Calu3 (cell line): ENCODE data around the gene ATG7. TPM values are rescaled to one million over a fixed set of nuclear protein-coding genes. Genes with fewer than 3 reads are reported as not detected.
"Not testable (repeated sequence)": the region's sequence is repeated elsewhere in the genome, so short reads cannot be mapped to it uniquely, and the experiment has no call there.

Source experiments
- BruUV-seq: library from RNA; stranded (reverse); fragments of 400-500 nt; replicated peaks from 2 replicates; lab custom pipeline; 2021; lab: Mats Ljungman, UMichigan
- CTCF ChIA-PET: fragments of 300-600 bp; sonication (Branson Sonifier 250); formaldehyde crosslinking; loops from one replicate; lab custom pipeline; 2022; ENCODE audit warnings: antibody characterized with exemption; lab: Charles Lee
- DNase-seq: peaks from one replicate; pipeline ENCODE4 v3.0.0; 2022
- H3K27ac Mint-ChIP-seq: one replicate; pipeline ENCODE4 v1.8.0; 2022; ENCODE audit warnings: mixed read lengths; ENCODE audit not compliant: unreplicated experiment
- H3K27me3 Mint-ChIP-seq: one replicate; pipeline ENCODE4 v1.8.0; 2022; ENCODE audit warnings: mixed read lengths; ENCODE audit not compliant: unreplicated experiment
- H3K36me3 Mint-ChIP-seq: one replicate; pipeline ENCODE4 v1.8.0; 2022; ENCODE audit warnings: mild to moderate bottlenecking, moderate library complexity, mixed read lengths; ENCODE audit not compliant: insufficient read depth, unreplicated experiment
- H3K4me1 Mint-ChIP-seq: one replicate; pipeline ENCODE4 v1.8.0; 2022; ENCODE audit warnings: mild to moderate bottlenecking, low read depth, mixed read lengths; ENCODE audit not compliant: unreplicated experiment
- H3K4me3 Mint-ChIP-seq: one replicate; pipeline ENCODE4 v1.8.0; 2022; ENCODE audit warnings: mild to moderate bottlenecking, low read depth, moderate library complexity, mixed read lengths; ENCODE audit not compliant: unreplicated experiment
- H3K9me3 Mint-ChIP-seq: one replicate; pipeline ENCODE4 v1.8.0; 2022; ENCODE audit warnings: low read depth, mixed read lengths; ENCODE audit not compliant: unreplicated experiment
- intact Hi-C: fragments of 100-400 bp; cut with micrococcal nuclease; formaldehyde crosslinking; loops from one replicate; pipeline ENCODE4 v1.10.0; 2022; ENCODE audit not compliant: unreplicated experiment
- total RNA-seq: library from RNA; stranded (reverse); gene quantifications from 2 replicates; pipeline ENCODE4 v1.2.3, GENCODE V29; 2022
- TF ChIP-seq, protein P1 (sequence below): fragments of 200-600 bp; IDR thresholded peaks from one replicate; pipeline ENCODE4 v1.8.0; 2022; ENCODE audit warnings: antibody characterized with exemption; ENCODE audit not compliant: unreplicated experiment

The ATG7 gene
- total RNA-seq, 1 experiment from 2014 or later: 37.3 TPM

DNA sequence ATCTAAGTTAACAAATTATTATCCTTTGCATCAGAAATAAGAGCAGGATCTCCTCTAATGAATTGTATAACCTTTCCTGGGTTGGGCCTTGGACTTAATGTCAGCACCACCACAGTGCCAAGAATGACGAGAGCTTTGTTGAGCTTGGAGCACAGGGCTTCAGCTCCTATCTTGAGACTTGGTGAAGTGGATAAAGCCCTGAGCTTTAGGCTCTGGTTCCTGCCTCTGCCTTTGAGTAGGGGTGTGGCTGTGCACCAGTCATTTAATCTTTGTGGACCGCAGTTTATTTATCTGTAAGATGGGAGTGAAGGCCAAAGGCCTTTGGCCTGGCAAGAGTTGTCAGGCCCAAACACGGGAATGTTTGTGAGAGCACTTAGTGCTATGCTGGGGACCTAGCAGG lies 209.4 kb downstream of the ATG7 start:
- intact Hi-C loops: no loop called here
- H3K9me3 Mint-ChIP-seq: no peaks in the 10 kb centered on the region
- H3K4me1 Mint-ChIP-seq: peaks cover 12% of the 10 kb centered on the region
- no peaks in the 10 kb centered on the region for H3K27me3 Mint-ChIP-seq
- H3K36me3 Mint-ChIP-seq: no peaks in the 10 kb centered on the region
- TF ChIP-seq, protein P1, sequence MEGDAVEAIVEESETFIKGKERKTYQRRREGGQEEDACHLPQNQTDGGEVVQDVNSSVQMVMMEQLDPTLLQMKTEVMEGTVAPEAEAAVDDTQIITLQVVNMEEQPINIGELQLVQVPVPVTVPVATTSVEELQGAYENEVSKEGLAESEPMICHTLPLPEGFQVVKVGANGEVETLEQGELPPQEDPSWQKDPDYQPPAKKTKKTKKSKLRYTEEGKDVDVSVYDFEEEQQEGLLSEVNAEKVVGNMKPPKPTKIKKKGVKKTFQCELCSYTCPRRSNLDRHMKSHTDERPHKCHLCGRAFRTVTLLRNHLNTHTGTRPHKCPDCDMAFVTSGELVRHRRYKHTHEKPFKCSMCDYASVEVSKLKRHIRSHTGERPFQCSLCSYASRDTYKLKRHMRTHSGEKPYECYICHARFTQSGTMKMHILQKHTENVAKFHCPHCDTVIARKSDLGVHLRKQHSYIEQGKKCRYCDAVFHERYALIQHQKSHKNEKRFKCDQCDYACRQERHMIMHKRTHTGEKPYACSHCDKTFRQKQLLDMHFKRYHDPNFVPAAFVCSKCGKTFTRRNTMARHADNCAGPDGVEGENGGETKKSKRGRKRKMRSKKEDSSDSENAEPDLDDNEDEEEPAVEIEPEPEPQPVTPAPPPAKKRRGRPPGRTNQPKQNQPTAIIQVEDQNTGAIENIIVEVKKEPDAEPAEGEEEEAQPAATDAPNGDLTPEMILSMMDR: no peak
- no peak for DNase-seq
- BruUV-seq: no TSS peak
- CTCF ChIA-PET: no interaction called here
- no peak overlapping the region for H3K4me3 Mint-ChIP-seq
- H3K27ac Mint-ChIP-seq: no peak overlapping the region

DNA sequence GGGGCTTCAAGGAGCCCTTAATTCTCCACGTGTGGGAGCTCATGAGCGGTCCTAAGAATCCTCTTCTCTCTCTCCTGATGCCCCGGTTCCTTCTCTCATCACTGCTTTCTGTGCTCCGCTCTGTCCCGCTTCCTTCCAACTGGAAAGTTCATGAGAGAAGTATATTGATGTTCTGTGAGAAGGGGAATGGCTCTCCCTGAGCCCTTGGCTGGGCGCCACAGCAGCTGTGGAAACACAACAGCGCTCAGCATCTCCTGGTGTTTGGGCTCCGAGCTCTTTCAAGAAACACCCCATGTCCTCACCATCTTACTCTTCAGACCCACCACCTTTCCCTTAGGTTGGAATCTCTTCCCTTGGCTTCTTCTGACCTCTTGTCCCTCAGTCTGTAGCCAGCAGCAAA lies 209.8 kb downstream of the ATG7 start:
- Mint-ChIP-seq H3K4me3 (no peak overlapping the region), H3K27ac (no peak overlapping the region), H3K36me3 (no peaks in the 10 kb centered on the region), H3K27me3 (no peaks in the 10 kb centered on the region), H3K4me1 (peaks cover 12% of the 10 kb centered on the region), H3K9me3 (no peaks in the 10 kb centered on the region)
- TF ChIP-seq, protein P1: no peak
- no peak for DNase-seq
- CTCF ChIA-PET: no interaction called here
- intact Hi-C loops: no loop called here
- no TSS peak for BruUV-seq

DNA sequence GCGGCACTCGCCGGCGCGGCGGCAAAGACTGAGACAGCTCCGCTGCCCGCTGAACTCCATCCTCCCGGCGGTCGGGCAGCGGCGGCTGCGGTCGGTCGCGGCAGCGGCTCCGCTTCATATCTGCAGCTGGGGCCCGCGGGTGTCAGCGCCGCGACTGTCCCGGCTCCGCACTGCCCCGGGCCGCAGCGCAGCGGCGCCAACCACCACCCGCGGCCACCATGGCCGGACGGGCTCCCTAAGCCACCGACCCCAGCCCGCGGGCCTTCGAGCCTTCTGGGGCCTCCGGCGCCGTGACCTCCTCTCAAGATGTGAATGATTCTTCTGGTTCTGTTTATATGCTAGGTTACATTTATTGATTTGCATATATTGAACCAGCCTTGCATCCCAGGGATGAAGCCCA lies 216.2 kb downstream of the ATG7 start:
- CTCF ChIA-PET, H3K4me1 Mint-ChIP-seq, H3K36me3 Mint-ChIP-seq, BruUV-seq, H3K9me3 Mint-ChIP-seq, intact Hi-C loops, H3K4me3 Mint-ChIP-seq, H3K27me3 Mint-ChIP-seq, DNase-seq, H3K27ac Mint-ChIP-seq: not testable (repeated sequence)

DNA sequence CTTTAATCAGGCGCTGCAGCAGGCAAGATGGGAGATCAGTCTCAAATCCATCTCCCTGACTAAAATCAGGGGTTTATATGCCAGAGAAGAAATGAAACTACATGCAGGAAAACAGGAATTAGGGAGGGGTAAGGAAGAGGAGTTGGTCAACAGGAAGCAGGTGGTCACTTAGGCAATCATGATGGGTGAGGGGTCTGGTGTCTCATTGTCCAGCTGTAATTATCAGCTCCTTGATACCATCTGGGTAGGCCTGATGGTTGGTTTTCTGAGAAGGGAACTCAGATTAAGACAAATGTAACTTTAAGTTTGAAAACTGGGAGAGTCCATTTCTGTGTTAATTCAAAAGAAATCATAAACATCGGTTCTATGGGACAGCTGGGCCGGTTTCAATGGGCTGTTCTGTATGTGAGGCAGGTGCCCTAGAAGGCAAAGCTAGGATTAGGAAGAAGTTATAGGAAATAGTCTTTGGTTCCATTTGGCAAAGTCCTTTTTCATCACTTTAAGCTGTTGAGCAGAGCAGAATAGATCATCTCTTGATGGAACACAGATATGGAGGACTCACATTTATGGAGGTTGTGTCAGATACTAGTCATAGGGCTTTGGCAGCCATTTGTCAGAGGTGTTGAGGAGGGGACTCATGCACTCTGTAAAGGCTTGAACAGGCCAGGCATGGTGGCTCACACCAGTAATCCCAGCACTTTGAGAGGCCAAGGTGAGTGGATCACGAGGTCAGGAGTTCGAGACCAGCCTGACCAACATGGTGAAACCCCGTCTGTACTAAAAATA lies 222.1 kb downstream of the ATG7 start:
- no peak overlapping the region for H3K4me3 Mint-ChIP-seq
- TF ChIP-seq, protein P1: no peak
- H3K27me3 Mint-ChIP-seq: no peaks in the 10 kb centered on the region
- H3K4me1 Mint-ChIP-seq: peaks cover 12% of the 10 kb centered on the region
- BruUV-seq: no TSS peak
- no peak for DNase-seq
- intact Hi-C loops: no loop called here
- no peaks in the 10 kb centered on the region for H3K36me3 Mint-ChIP-seq
- CTCF ChIA-PET: no interaction called here
- no peaks in the 10 kb centered on the region for H3K9me3 Mint-ChIP-seq
- H3K27ac Mint-ChIP-seq: no peak overlapping the region

DNA sequence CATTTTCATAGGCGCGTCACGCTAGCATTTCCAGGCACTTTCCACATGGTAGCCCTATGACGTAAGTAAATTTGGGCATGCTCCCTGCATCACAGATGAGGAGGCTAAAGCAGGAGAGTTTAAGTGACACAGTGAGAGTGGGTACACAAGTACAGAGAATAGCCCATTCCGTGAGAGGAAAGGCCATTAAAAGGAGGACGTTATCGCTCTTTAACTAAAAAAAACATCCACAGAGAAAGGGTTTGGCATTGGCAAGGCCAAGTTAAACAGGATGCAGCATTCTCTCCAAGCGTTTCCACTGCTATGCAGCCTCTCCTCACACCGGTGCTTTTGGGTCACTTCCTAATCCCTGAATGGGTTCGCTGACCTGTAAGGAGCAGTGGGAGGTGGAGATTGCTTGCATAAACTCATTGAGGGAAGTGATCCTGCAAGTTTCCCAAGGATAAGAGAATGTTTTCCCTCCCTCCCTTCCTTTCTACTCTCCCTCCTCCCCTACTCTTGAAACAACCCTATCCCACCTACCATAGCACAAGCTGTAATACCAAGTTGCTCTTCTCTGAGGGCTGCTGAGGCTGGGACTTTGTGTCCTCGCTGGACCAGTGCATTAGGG lies 223.9 kb downstream of the ATG7 start:
- no peaks in the 10 kb centered on the region for H3K9me3 Mint-ChIP-seq
- CTCF ChIA-PET: no interaction called here
- DNase-seq: no peak
- no peaks in the 10 kb centered on the region for H3K36me3 Mint-ChIP-seq
- no TSS peak for BruUV-seq
- H3K4me1 Mint-ChIP-seq: peaks cover 12% of the 10 kb centered on the region
- intact Hi-C loops: no loop called here
- H3K4me3 Mint-ChIP-seq: no peak overlapping the region
- no peak overlapping the region for H3K27ac Mint-ChIP-seq
- TF ChIP-seq, protein P1: no peak
- no peaks in the 10 kb centered on the region for H3K27me3 Mint-ChIP-seq
